ENCODE results near the gene NCK2. TPM values are rescaled to one million over a fixed set of nuclear protein-coding genes. Genes with fewer than 3 reads are reported as not detected.

The NCK2 gene
- total RNA-seq, 4 donors from 2014 or later, result 14.7 to 47.5 (median 29.3) TPM

GRCh38 chr2:105804266-105804665 lies 59.6 kb downstream of the NCK2 start:
- intact Hi-C loops (cut with DNase I; ENCODE audit: low total_unique reads), result no loop called here
- TF ChIP-seq, protein P1, sequence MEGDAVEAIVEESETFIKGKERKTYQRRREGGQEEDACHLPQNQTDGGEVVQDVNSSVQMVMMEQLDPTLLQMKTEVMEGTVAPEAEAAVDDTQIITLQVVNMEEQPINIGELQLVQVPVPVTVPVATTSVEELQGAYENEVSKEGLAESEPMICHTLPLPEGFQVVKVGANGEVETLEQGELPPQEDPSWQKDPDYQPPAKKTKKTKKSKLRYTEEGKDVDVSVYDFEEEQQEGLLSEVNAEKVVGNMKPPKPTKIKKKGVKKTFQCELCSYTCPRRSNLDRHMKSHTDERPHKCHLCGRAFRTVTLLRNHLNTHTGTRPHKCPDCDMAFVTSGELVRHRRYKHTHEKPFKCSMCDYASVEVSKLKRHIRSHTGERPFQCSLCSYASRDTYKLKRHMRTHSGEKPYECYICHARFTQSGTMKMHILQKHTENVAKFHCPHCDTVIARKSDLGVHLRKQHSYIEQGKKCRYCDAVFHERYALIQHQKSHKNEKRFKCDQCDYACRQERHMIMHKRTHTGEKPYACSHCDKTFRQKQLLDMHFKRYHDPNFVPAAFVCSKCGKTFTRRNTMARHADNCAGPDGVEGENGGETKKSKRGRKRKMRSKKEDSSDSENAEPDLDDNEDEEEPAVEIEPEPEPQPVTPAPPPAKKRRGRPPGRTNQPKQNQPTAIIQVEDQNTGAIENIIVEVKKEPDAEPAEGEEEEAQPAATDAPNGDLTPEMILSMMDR (IDR thresholded peaks at IDR 0.05), result no peak
- no peak for TF ChIP-seq POLR2A (IDR thresholded peaks at IDR 0.05)
- no peaks in the 10 kb centered on the region for H3K4me1 ChIP-seq

DNA sequence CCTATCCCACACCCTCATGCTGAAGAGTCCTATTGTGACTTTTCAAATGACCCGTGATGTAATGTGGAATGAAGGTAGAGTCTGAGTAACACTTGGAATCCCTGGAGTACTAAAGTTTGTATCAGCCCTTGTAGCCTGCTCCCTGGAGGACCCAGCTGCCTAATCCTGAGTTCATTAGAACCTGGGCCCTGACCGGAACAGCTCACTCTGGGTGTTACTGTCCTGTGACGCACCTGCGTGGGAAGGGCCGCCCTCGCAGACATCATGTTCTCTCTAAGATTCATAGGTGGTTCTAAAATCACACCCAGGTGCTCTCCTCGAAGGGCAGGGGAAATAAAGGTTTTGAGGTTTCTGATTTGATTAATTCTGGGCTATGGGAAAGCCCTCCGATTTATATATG lies 62.3 kb downstream of the NCK2 start:
- intact Hi-C loops (cut with DNase I; ENCODE audit: low total_unique reads), result no loop called here
- TF ChIP-seq, protein P1 (IDR thresholded peaks at IDR 0.05), result no peak
- TF ChIP-seq POLR2A (IDR thresholded peaks at IDR 0.05), result no peak
- Histone ChIP-seq H3K36me3 (no peaks in the 10 kb centered on the region), H3K27ac (no peak overlapping the region), H3K4me1 (no peaks in the 10 kb centered on the region), H3K4me3 (no peak overlapping the region), H3K27me3 (no peaks in the 10 kb centered on the region), H3K9me3 (no peaks in the 10 kb centered on the region)
- DNase-seq, result no peak

More at GRCh38 chr2:105804266-105804665, 59.6 kb downstream of the NCK2 start:
- Histone ChIP-seq H3K27ac (no peak overlapping the region), H3K36me3 (no peaks in the 10 kb centered on the region), H3K27me3 (no peaks in the 10 kb centered on the region), H3K4me3 (no peak overlapping the region), H3K9me3 (no peaks in the 10 kb centered on the region)
- no peak for DNase-seq

DNA sequence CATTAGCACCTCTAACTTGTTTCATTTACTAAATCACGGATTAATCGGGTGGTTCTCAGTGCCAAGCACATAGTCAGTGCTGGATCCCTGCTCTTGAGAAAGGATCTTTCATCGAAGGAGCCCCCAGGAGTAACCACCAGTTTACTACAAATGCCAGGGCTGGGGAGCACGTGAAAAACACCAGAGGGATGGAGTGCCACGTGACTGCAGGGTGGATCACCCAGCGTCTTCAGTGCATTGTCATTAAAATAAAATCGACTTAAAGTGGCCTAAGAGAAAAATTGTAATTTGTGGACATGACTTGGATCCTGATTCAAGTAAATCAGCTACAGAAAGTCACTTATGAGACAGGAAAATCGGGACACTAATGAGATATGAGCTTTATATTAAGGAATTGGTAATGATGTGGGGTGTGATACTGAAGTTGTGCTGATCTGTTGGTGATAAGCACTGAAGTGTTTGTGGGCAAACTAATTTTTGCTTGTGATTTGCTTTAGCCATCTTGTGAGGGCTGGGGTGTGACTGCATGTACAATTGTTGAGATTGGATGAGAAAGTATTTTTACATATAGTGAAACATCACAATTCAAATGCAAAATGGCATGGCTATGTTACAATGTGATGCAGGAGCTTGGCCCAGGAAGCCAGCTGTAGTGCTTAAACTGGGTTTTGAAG lies 63.8 kb downstream of the NCK2 start:
- Histone ChIP-seq H3K27ac (no peak overlapping the region), H3K27me3 (no peaks in the 10 kb centered on the region), H3K4me3 (no peak overlapping the region), H3K36me3 (no peaks in the 10 kb centered on the region), H3K4me1 (no peaks in the 10 kb centered on the region), H3K9me3 (no peaks in the 10 kb centered on the region)
- no peak for DNase-seq
- TF ChIP-seq, protein P1 (IDR thresholded peaks at IDR 0.05), result no peak
- TF ChIP-seq POLR2A (IDR thresholded peaks at IDR 0.05), result no peak
- intact Hi-C loops (cut with DNase I; ENCODE audit: low total_unique reads), result no loop called here

DNA sequence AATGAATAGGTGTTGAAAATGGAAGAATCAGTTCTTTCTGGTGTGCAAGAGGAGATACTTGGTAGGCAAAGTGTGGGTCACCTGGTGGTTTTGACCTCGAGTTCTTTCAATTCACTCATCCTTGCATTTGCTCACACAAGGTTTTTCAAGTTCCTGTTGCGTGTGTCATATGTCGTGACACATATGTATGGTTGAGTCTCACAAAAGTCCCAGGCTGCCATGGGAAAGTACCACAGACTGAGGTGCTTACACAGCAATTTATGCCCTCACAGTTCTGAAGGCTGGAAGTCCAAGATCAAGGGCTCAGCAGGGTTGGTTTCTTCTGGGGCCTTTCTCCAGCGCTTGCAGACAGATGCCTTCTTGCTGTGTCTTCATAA lies 64.4 kb downstream of the NCK2 start:
- H3K4me3 ChIP-seq, result no peak overlapping the region
- H3K9me3 ChIP-seq, result no peaks in the 10 kb centered on the region
- intact Hi-C loops (cut with DNase I; ENCODE audit: low total_unique reads), result no loop called here
- no peaks in the 10 kb centered on the region for H3K27me3 ChIP-seq
- H3K27ac ChIP-seq, result no peak overlapping the region
- DNase-seq, result no peak
- no peaks in the 10 kb centered on the region for H3K4me1 ChIP-seq
- TF ChIP-seq POLR2A (IDR thresholded peaks at IDR 0.05), result no peak
- TF ChIP-seq, protein P1 (IDR thresholded peaks at IDR 0.05), result no peak
- H3K36me3 ChIP-seq, result no peaks in the 10 kb centered on the region

GRCh38 chr2:105809723-105810122 lies 65.0 kb downstream of the NCK2 start:
- Histone ChIP-seq H3K4me1 (no peaks in the 10 kb centered on the region), H3K27ac (no peak overlapping the region), H3K36me3 (no peaks in the 10 kb centered on the region), H3K4me3 (no peak overlapping the region), H3K9me3 (no peaks in the 10 kb centered on the region), H3K27me3 (no peaks in the 10 kb centered on the region)
- TF ChIP-seq POLR2A (IDR thresholded peaks at IDR 0.05), result no peak
- DNase-seq, result no peak
- intact Hi-C loops (cut with DNase I; ENCODE audit: low total_unique reads), result no loop called here
